ENCODE results near the gene CCDC102B.
A peak's percentile ranks its signal among the peaks of the same experiment; 100 is the strongest.
"Not testable (repeated sequence)": the region's sequence is repeated elsewhere in the genome, so short reads cannot be mapped to it uniquely, and the experiment has no call there.

CCDC102B gene

GRCh38 chr18:68983126-68983525, 185.2 kb downstream of the CCDC102B start:
- no peak for DNase-seq (ENCODE audit: low spot score)

GRCh38 chr18:68984342-68984741, 186.5 kb downstream of the CCDC102B start:
- no peak for DNase-seq (ENCODE audit: low spot score)

DNA sequence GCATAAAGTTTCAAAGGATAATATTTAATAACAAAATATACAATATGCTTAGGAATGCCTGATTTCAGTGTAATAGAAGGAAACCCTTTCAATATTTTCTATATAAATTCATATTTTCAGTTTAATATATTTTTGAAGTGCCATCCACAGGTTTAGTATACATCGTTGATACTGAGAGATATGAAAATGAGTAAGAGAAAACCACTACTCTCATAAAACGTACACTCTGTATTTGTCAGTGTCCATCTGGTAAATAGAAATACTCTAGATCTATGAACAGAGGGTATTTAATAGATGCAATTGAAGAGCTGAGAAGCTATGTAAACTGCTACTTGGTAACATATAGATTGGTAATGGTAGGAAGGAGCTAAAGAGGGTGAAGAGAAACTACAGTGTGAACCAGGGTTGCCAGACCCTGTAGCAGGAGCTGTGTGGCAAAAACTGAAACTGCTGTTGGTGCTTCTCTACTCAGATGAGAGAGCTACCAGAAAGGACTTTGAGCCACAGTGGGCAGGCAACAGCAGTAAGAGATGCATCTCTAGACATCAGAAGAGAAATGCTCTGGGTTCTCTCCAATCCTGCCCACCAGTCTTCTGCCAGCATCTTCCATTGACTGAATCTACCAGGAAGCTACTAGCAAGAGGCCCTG, 187.4 kb downstream of the CCDC102B start:
- no peak for DNase-seq (ENCODE audit: low spot score)

DNA sequence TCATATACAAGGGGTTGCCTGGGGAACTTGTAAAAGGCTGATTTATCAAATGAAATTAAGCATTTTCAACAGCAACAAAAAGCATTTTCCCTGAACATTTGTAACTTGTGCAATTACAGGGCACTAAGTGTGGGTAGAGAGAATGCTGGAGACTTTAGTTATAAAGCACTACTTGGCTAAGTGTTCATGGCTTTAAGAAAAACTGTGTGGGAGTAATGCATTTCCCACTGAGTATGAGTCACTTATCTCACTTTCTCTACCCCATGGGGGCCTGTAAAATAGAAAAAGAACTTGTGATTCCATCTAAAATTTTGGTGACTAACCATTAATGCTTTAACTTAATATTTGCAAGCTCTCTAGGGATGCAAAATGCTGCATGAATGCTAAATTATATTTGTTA, 193.4 kb downstream of the CCDC102B start:
- peak; percentile 11 for DNase-seq (ENCODE audit: low spot score)

DNA sequence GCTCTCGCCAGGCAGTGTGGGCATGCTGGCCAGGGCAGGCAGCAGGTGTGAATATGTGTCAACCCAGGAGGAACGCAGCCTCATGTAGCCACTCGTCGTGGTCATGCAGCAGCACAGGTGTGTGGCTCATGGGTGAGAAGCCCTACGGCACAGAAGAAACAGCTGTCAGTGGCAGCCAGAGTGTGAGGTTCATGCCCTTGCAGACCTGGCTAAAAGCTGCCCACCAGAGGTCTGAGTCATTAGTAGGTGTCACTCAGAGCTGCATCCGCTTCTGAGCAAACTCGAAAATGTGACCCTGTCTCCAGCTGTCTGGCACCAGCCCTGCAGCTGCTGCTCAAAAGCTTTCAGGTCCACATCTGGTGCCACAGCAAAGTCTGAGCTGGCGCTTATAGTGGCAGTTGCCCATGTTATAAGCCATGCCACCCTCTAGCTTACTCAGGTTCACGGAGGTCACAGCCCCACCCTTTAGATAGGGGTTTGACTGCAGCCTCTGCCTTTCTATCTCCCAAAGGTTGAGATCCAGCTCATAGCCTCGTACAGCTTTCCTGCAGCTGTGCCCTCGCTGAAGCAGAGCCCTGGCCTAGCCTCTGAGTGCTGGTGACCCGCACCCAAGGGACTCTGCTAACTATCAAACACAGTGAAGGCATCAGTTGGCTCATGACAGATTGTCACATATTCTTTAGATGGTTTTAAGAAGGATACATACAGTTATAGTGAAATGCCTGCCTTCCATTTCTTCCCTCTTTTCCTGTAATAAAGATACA, 195.0 kb downstream of the CCDC102B start:
- no peak for DNase-seq (ENCODE audit: low spot score)

DNA sequence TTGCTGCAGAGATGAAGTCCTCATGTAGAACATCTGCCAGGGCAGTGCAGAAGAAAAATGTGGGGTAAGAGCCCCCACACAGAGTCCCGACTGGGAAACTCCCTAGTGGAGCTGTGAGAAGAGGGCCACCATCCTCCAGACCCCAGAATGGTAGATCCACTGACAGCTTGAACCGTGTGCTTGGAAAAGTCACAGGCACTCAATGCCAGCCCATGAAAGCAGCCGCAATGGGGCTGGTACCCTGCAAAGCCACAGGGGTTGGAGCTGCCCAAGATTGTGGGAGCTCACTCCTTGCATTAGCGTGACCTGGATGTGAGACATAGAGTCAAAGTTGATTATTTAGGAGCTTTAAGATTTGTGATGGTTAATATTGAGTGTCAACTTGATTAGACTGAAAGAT, 197.8 kb downstream of the CCDC102B start:
- no peak for DNase-seq (ENCODE audit: low spot score)

DNA sequence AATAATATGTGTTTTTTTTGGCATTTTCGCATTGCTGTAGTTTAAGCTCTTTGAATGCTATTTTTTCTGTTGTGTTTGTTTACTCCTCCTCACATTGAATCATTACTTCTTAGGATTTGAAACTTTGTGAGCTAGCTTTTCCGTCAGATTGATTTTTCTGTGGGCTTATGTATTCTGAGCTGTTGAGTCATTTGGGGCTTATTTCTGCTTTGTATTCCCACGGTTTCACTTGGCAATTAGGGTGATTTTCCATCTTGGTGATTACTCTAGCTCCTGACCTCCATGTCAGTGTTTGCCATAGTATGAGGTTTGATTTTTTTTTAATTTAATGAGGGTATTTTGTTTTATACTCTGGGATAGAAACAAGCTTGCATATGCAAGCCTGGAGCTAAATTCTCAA, 200.0 kb downstream of the CCDC102B start:
- DNase-seq (ENCODE audit: low spot score), result no peak

DNA sequence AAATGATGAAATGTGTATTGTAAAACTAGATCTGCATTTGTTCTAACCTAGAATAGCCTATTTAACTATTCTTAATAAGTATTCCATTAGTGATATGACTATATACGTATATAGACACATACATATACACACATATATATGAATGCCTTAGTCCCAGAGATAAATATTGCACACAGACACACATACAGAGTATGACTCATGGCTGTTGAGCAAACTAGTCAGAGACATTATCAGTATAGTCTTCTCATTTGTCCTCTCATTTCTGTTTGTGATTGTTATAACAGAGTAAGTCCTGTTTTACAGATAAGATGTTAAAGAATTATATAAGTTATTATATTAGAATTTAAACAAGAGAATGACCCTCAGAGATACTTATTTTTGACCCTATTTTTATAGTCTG, 202.5 kb downstream of the CCDC102B start:
- no peak for DNase-seq (ENCODE audit: low spot score)

GRCh38 chr18:69002233-69002632, 204.4 kb downstream of the CCDC102B start:
- DNase-seq (ENCODE audit: low spot score), result no peak

DNA sequence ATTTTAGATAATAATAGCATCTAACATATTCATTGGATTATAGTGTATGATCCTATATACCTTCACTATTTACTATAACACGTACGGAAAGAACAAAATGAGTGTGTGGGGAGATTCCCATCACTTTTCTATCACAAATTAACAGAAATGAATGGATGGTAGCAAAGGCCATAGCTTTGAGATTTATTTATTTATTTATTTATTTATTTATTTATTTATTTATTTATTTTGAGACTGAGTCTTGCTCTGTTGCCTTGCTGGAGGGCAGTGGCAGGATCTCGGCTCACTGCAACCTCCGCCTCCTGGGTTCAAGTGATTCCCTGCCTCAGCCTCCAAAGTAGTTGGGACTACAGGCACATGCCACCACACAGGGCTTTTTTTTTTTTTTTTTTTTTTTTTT, 208.3 kb downstream of the CCDC102B start:
- DNase-seq (ENCODE audit: low spot score), result not testable (repeated sequence)

GRCh38 chr18:69008538-69008937, 210.7 kb downstream of the CCDC102B start:
- DNase-seq (ENCODE audit: low spot score), result no peak

DNA sequence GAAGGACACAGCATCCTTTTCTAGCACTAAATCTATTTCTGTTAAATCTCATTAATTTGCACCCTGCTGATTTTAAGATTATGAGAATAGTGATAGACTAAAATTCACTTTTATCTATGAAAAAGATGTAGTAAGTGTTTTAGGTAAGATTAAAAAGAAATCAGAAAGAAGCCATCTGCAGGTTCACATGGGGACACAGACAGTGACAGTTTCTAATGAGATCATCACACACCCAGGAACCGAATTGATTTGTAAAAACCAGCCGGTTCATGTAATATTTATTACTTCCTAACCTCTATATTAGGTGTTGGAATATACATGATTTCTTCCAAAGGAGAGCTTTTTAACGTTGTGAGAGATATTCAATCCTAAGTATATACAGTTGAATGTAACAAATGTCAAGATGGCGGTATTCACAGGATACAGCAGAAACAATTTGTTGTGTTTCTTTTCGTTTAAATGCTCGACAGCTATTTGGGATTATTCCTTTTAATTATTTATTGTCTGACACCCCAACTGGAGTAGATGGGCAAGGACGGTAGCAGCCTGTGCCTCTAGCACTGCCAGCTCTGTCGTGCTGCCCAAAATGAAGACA, 223.4 kb downstream of the CCDC102B start:
- no peak for DNase-seq (ENCODE audit: low spot score)

GRCh38 chr18:69022426-69022825, 224.5 kb downstream of the CCDC102B start:
- no peak for DNase-seq (ENCODE audit: low spot score)

GRCh38 chr18:69031571-69031970, 233.7 kb downstream of the CCDC102B start:
- DNase-seq (ENCODE audit: low spot score), result no peak

DNA sequence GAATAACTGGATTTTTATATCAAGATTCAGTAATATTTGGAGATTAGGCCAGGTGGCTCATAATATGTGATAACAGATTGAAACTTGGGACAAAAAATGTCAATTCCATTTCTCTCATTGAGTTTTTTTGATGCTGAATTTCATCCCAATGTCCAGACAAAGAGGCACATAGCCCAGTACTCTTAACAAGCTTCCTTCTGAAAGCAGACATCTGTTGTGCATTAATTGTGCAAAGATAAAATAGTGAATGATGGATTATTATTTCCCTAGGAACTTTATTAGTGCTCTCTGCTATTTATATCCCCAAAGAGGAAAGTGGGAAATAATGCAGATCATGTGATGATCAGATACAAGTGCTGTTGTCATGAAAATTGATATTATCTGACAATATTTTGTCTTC, 234.1 kb downstream of the CCDC102B start:
- DNase-seq (ENCODE audit: low spot score), result no peak

DNA sequence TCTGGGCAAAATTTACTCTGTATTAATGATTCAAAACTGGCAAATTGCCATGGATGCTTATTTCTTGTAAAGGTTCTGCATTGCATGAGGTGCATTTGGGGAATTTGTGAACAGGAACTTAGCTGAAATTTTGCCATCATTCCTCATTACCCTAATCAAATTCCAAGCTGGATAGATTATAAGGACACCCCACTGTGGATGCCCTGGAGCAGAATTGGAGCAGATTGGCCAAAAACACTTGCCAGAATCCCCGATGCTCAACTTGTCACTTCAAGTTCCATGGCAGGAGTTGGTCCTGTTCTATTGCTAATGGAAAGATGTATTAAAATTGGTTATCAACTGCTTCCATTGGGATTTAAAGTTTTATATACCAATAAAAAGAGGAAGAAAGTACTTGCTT, 237.9 kb downstream of the CCDC102B start:
- DNase-seq (ENCODE audit: low spot score), result no peak

DNA sequence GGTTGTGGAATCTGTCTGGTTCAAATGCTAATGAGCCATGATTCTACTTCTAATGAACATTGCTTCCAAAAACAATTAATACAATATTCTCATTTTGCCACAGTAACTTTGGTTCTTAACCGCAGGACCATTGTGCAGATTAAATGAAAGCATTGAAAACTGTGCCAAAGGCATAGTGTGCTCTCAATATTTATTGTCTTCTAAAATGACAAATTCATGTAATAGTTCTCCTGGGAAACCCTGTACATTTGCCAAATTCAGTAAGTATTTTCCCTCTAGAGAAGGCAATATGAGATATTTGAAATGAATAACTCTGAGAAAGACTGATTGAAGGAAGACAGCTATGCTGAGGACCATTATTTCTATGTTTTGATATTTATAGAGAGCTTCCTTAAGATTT, 246.3 kb downstream of the CCDC102B start:
- no peak for DNase-seq (ENCODE audit: low spot score)

- DNase-seq (ENCODE audit: low spot score), result no peak
Measured at GRCh38 chr18:69064063-69064462, 266.2 kb downstream of the CCDC102B start.

DNA sequence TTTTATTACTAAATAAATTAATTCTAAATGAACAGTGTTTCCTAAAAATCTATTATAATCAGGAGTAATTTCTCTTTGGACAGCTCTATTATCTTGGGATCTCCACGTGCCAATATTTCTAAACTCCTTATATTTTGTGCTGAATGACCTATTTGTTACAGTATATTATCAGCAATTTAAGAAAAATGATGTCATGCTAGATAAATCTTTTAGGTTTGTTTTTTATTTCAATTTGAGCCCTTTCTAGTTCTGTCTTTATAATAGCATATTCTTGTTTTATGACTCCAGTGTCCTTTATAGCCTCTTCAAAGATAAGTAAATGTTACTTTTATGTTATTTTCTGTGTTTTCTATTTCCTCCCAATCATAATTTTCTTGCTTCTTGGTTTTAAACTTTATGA, 269.2 kb downstream of the CCDC102B start:
- DNase-seq (ENCODE audit: low spot score), result no peak

DNA sequence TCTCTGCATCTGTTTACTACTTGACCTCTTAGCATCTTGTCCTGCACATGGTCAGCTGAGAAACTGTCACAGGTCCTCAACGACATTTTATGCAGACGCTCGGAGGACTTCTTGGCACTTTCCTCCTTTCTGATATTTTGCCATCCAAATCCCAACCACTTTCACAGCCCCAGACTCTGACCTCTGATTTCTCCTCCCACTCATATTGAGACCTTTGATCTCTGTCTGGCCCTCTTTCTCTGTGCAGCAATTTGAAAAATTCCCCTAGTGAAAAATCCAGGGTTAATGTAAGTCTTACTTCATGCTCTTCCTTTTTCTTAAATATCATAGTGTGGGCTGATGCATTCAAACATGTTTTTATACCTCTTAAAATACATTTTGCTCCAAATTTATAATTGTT, 273.8 kb downstream of the CCDC102B start:
- DNase-seq (ENCODE audit: low spot score), result no peak

GRCh38 chr18:69081846-69082245, 284.0 kb downstream of the CCDC102B start:
- no peak for DNase-seq (ENCODE audit: low spot score)

GRCh38 chr18:69082499-69082898, 284.6 kb downstream of the CCDC102B start:
- DNase-seq (ENCODE audit: low spot score), result no peak

GRCh38 chr18:69085951-69086350, 288.1 kb downstream of the CCDC102B start:
- DNase-seq (ENCODE audit: low spot score), result no peak

Measured in Ammon's horn (tissue), 1 donor.